ENCODE results near the gene TBL1XR1. TPM values are rescaled to one million over a fixed set of nuclear protein-coding genes. Genes with fewer than 3 reads are reported as not detected.
A peak's percentile ranks its signal among the peaks of the same experiment; 100 is the strongest.

TBL1XR1 gene
- total RNA-seq, 1 experiment from 2014 or later, result 77.6 TPM

DNA sequence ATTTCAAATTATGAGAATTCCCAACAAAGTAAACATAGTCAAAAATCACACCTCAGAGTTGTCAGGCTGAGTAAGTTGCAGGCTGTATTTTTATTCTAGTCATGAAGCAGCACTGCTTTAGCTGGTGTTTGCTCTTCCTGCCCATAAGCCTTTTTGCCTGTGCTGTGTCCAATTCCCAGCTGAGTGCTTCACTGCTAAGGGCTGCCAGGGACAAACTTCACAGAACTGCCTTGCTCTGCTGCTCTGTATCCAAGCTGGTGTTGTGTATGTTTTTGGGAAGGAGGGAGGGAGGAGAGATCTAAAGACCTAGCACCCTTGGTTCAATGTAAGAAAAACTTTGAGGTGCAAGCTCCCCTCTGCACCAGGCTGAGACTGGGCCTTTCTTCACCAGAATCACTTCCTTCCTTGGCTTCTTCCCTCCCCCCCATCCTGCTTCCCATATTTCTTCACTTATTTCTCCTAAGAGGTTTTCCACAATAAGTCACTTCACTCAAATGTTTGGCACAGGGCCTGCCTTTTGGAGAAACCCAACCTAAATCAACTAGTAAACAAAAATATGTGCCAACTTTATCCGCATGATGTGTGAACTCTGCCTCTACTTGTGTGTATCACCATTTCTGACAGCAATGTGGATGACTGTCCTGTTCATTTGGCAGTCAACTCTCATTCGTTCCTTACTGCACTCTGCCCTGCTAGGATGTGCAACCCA lies 156.1 kb downstream of the TBL1XR1 start:
- no TSS peak for BruUV-seq (replicated peaks)
- H3K79me2 ChIP-seq (ENCODE audit: low read length), result no peaks in the 10 kb centered on the region
- peaks cover 8% of the 10 kb centered on the region; the same call in 1 of the 2 replicates for H3K4me1 ChIP-seq (ENCODE audit: insufficient read depth, low read length)
- intact Hi-C loops (cut with micrococcal nuclease), result no loop called here
- H3K36me3 ChIP-seq (ENCODE audit: low read depth, low read length), result peaks cover 46% of the 10 kb centered on the region
- ChIA-PET CTCF (no interaction called here), POLR2A (ENCODE audit: unreplicated experiment) (no interaction called here)
- TF ChIP-seq, protein P1, sequence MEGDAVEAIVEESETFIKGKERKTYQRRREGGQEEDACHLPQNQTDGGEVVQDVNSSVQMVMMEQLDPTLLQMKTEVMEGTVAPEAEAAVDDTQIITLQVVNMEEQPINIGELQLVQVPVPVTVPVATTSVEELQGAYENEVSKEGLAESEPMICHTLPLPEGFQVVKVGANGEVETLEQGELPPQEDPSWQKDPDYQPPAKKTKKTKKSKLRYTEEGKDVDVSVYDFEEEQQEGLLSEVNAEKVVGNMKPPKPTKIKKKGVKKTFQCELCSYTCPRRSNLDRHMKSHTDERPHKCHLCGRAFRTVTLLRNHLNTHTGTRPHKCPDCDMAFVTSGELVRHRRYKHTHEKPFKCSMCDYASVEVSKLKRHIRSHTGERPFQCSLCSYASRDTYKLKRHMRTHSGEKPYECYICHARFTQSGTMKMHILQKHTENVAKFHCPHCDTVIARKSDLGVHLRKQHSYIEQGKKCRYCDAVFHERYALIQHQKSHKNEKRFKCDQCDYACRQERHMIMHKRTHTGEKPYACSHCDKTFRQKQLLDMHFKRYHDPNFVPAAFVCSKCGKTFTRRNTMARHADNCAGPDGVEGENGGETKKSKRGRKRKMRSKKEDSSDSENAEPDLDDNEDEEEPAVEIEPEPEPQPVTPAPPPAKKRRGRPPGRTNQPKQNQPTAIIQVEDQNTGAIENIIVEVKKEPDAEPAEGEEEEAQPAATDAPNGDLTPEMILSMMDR (conservative IDR thresholded peaks at IDR 0.05; ENCODE audit: low read depth, low read length), result no peak
- TF ChIP-seq EZH2 (IDR thresholded peaks at IDR 0.05; ENCODE audit: low read length, unreplicated experiment), result no peak
- TF ChIP-seq EZH2phosphoT487 (IDR thresholded peaks at IDR 0.05; ENCODE audit: borderline replicate concordance, low read length), result no peak
- H3K27me3 ChIP-seq (ENCODE audit: low read length), result no peaks in the 10 kb centered on the region
- H3K27ac ChIP-seq (ENCODE audit: low read length), result no peak overlapping the region
- no peaks in the 10 kb centered on the region for H3K9me3 ChIP-seq (ENCODE audit: low read length)
- ATAC-seq (peak; percentile 59), DNase-seq (peak; percentile 20)
- no peak overlapping the region for H3K9ac ChIP-seq (ENCODE audit: low read length)
- H3K4me2 ChIP-seq (ENCODE audit: low read length), result no peak overlapping the region
- no peak overlapping the region for H2AFZ ChIP-seq (ENCODE audit: low read length)
- H3K4me3 ChIP-seq (ENCODE audit: low read length), result no peak overlapping the region
- H3K9me2 ChIP-seq (replicated peaks; ENCODE audit: low read length), result no peaks in the 10 kb centered on the region
- no peaks in the 10 kb centered on the region for H4K20me1 ChIP-seq (ENCODE audit: low read length)
- no peaks in the 10 kb centered on the region for H3F3A ChIP-seq (ENCODE audit: low read length, unreplicated experiment)

DNA sequence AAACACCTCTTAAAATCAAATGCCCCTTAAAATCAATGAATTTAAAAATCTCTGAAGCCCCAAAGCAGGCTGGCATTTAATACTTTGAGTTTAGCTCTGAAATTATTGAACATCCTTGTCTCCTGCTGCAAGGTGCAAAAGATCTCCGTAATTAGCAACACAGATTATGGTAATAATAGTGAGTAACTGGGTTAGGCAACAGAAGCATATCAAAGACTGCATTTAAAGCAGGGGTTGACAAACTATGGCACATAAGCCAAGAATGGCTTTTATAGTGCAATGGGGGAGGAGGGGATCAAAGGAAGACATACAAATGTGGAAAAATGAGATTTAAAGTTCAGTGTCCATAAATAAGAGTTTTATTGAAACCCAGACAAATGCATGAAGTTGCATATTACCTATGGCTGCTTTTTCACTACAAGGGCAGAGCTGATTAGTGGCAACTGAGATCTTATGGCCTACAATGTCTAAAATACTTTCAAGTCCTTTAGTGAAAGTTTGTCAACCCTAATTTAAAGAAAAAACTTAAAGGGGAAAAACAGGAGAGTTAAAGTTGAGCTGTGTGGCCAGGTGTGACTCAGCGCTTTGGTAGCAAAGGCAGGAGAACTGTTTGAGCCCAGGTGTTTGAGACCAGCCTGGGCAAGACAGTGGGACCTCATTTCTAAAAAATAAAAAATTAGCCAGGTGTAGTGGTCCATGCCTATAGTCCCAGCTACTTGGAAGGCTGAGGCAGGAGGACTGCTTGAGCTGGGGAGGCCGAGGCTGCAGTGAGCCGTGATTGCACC lies 157.6 kb downstream of the TBL1XR1 start:
- ATAC-seq, result no peak
- Histone ChIP-seq H3K27me3 (ENCODE audit: low read length) (no peaks in the 10 kb centered on the region), H3K27ac (ENCODE audit: low read length) (no peak overlapping the region), H3K4me2 (ENCODE audit: low read length) (no peak overlapping the region), H3K4me3 (ENCODE audit: low read length) (no peak overlapping the region), H3K79me2 (ENCODE audit: low read length) (no peaks in the 10 kb centered on the region), H3K9ac (ENCODE audit: low read length) (no peak overlapping the region), H3F3A (ENCODE audit: low read length, unreplicated experiment) (no peaks in the 10 kb centered on the region), H3K9me3 (ENCODE audit: low read length) (no peaks in the 10 kb centered on the region), H3K36me3 (ENCODE audit: low read depth, low read length) (peaks cover 32% of the 10 kb centered on the region), H3K4me1 (ENCODE audit: insufficient read depth, low read length) (peaks cover 8% of the 10 kb centered on the region; the same call in 1 of the 2 replicates), H2AFZ (ENCODE audit: low read length) (no peak overlapping the region), H4K20me1 (ENCODE audit: low read length) (no peaks in the 10 kb centered on the region), H3K9me2 (replicated peaks; ENCODE audit: low read length) (no peaks in the 10 kb centered on the region)
- TF ChIP-seq EZH2 (IDR thresholded peaks at IDR 0.05; ENCODE audit: low read length, unreplicated experiment) (no peak), EZH2phosphoT487 (IDR thresholded peaks at IDR 0.05; ENCODE audit: borderline replicate concordance, low read length) (no peak)
- TF ChIP-seq, protein P1 (conservative IDR thresholded peaks at IDR 0.05; ENCODE audit: low read depth, low read length), result no peak
- BruUV-seq (replicated peaks), result no TSS peak
- DNase-seq, result no peak
- intact Hi-C loops (cut with micrococcal nuclease), result no loop called here
- ChIA-PET POLR2A (ENCODE audit: unreplicated experiment) (no interaction called here), CTCF (no interaction called here)

DNA sequence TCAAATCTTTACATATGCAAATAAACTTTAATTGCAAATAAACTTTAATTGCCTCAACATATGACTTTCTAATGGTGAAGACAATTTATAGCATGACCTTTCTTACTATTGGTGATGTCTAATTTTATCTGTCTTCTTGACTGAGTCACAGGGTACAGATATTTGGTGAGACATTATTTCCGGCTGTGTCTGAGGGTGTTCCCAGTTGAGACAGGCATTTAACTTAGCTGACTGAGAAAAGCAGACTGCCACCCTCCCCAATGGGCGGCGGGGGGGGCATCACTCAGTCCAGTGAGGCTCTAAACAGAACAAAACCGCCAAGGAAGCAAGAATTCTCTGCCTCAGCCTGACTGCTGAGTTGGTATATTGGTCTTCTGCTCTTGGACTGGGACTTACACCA lies 160.0 kb downstream of the TBL1XR1 start:
- H3K4me3 ChIP-seq (ENCODE audit: low read length), result no peak overlapping the region
- H3K9me3 ChIP-seq (ENCODE audit: low read length), result no peaks in the 10 kb centered on the region
- DNase-seq (no peak), ATAC-seq (no peak)
- intact Hi-C loops (cut with micrococcal nuclease), result no loop called here
- H3K4me1 ChIP-seq (ENCODE audit: insufficient read depth, low read length), result peaks cover 8% of the 10 kb centered on the region; the same call in 1 of the 2 replicates
- no peaks in the 10 kb centered on the region for H3K79me2 ChIP-seq (ENCODE audit: low read length)
- no TSS peak for BruUV-seq (replicated peaks)
- no peak overlapping the region for H3K4me2 ChIP-seq (ENCODE audit: low read length)
- H2AFZ ChIP-seq (ENCODE audit: low read length), result no peak overlapping the region
- peaks cover 35% of the 10 kb centered on the region for H3K36me3 ChIP-seq (ENCODE audit: low read depth, low read length)
- H4K20me1 ChIP-seq (ENCODE audit: low read length), result no peaks in the 10 kb centered on the region
- H3F3A ChIP-seq (ENCODE audit: low read length, unreplicated experiment), result no peaks in the 10 kb centered on the region
- H3K27ac ChIP-seq (ENCODE audit: low read length), result no peak overlapping the region
- H3K9ac ChIP-seq (ENCODE audit: low read length), result no peak overlapping the region
- CTCF ChIA-PET, result no interaction called here
- no peaks in the 10 kb centered on the region for H3K27me3 ChIP-seq (ENCODE audit: low read length)
- POLR2A ChIA-PET (ENCODE audit: unreplicated experiment), result no interaction called here
- H3K9me2 ChIP-seq (replicated peaks; ENCODE audit: low read length), result no peaks in the 10 kb centered on the region
- TF ChIP-seq EZH2phosphoT487 (IDR thresholded peaks at IDR 0.05; ENCODE audit: borderline replicate concordance, low read length) (no peak), EZH2 (IDR thresholded peaks at IDR 0.05; ENCODE audit: low read length, unreplicated experiment) (no peak)
- TF ChIP-seq, protein P1 (conservative IDR thresholded peaks at IDR 0.05; ENCODE audit: low read depth, low read length), result no peak

Measured in PC-3 (cell line).